ENCODE measurements around the gene SLC12A1. TPM values are rescaled to one million over a fixed set of nuclear protein-coding genes. Genes with fewer than 3 reads are reported as not detected.

SLC12A1 gene
- total RNA-seq, 1 experiment from 2014 or later = 0.15 TPM

DNA sequence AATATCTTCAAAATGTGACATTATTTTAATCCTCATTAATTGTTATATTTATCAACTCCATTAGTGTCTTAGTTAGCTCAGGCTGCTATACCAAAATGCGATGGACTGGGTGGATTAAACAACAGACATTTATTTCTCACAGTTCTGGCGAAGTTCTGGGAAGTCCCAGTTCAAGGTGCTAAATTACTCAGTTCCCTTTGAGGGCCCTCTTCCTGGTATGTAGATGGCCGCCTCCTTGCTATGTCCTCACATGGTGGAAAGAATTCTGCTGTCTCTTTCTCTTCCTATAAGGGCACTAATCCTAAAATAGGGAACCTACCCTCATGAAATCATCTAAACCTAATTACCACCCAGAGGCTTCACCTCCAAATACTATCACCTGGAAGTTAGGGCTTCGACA, 86.4 kb downstream of the SLC12A1 start:
- no peak overlapping the region for H3K27ac Mint-ChIP-seq
- CTCF ChIA-PET = interaction anchor here (0.6 to 1.0 kb wide), 2 partner anchors 8 to 45 kb away, joined by 3 to 4 read pairs; no protein-coding TSS in a partner anchor
- peak; percentile 53; the same call in 1 of the 2 replicates for ATAC-seq

DNA sequence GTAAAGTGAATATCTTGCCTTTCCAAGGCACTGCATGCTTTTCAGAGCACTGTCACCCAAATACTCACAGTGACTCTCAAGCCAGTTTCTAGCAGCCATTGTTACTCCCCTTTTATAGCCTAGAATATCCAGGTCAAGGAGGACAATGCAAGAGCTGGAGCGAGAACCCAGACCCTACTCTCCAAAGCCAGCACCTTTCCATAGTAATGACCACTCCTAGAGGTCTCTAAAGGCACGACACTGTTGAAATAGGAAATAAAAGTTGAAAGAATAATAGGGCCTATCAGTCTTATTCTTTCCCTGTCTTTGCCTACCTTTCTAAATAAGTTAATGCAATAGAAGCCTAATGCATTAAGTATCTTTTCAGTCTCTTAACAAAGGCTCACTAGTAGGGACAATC, 91.6 kb downstream of the SLC12A1 start:
- TF ChIP-seq IRF2 (CRISPR knock-in tag; IDR thresholded peaks at IDR 0.05; ENCODE audit: borderline replicate concordance, low read depth) = no peak
- TF ChIP-seq, protein P1, sequence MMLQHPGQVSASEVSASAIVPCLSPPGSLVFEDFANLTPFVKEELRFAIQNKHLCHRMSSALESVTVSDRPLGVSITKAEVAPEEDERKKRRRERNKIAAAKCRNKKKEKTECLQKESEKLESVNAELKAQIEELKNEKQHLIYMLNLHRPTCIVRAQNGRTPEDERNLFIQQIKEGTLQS (CRISPR knock-in tag; conservative IDR thresholded peaks at IDR 0.05) = no peak
- TF ChIP-seq ZNF121 (CRISPR knock-in tag; IDR thresholded peaks at IDR 0.05) = 0 out of 2 replicates have a peak, but pooled peaks have one; percentile 38
- TF ChIP-seq ESRRA (CRISPR knock-in tag; IDR thresholded peaks at IDR 0.05; ENCODE audit: borderline replicate concordance) = no peak
- Mint-ChIP-seq H3K4me1 (peaks cover 48% of the 10 kb centered on the region), H3K36me3 (no peaks in the 10 kb centered on the region), H3K27me3 (ENCODE audit: low read depth) (no peaks in the 10 kb centered on the region), H3K9me3 (peaks cover 4% of the 10 kb centered on the region), H3K4me3 (no peak overlapping the region), H3K27ac (0 out of 2 replicates have a peak overlapping the region, but pooled peaks have one; percentile 55)
- DNase-seq (ENCODE audit: low spot score) (no peak), ATAC-seq (peak; percentile 58)
- CTCF ChIA-PET = interaction anchor here (1.1 to 2.4 kb wide), 4 partner anchors 10 to 39 kb away, joined by 3 to 7 read pairs (median 6); partner anchors contain the start of gene DUT
- POLR2A ChIA-PET = no interaction called here

More for the DNA sequence above, 86.4 kb downstream of the SLC12A1 start:
- TF ChIP-seq, protein P2, sequence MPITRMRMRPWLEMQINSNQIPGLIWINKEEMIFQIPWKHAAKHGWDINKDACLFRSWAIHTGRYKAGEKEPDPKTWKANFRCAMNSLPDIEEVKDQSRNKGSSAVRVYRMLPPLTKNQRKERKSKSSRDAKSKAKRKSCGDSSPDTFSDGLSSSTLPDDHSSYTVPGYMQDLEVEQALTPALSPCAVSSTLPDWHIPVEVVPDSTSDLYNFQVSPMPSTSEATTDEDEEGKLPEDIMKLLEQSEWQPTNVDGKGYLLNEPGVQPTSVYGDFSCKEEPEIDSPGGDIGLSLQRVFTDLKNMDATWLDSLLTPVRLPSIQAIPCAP (CRISPR knock-in tag; IDR thresholded peaks at IDR 0.05) = no peak
- TF ChIP-seq JUN (CRISPR knock-in tag; IDR thresholded peaks at IDR 0.05) = no peak
- no peak for TF ChIP-seq ZNF416 (CRISPR knock-in tag; IDR thresholded peaks at IDR 0.05)
- TF ChIP-seq, protein P3, sequence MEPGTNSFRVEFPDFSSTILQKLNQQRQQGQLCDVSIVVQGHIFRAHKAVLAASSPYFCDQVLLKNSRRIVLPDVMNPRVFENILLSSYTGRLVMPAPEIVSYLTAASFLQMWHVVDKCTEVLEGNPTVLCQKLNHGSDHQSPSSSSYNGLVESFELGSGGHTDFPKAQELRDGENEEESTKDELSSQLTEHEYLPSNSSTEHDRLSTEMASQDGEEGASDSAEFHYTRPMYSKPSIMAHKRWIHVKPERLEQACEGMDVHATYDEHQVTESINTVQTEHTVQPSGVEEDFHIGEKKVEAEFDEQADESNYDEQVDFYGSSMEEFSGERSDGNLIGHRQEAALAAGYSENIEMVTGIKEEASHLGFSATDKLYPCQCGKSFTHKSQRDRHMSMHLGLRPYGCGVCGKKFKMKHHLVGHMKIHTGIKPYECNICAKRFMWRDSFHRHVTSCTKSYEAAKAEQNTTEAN (CRISPR knock-in tag; IDR thresholded peaks at IDR 0.05) = no peak
- TF ChIP-seq ZNF396 (CRISPR knock-in tag; IDR thresholded peaks at IDR 0.05; ENCODE audit: borderline replicate concordance) = no peak
- TF ChIP-seq, protein P4, sequence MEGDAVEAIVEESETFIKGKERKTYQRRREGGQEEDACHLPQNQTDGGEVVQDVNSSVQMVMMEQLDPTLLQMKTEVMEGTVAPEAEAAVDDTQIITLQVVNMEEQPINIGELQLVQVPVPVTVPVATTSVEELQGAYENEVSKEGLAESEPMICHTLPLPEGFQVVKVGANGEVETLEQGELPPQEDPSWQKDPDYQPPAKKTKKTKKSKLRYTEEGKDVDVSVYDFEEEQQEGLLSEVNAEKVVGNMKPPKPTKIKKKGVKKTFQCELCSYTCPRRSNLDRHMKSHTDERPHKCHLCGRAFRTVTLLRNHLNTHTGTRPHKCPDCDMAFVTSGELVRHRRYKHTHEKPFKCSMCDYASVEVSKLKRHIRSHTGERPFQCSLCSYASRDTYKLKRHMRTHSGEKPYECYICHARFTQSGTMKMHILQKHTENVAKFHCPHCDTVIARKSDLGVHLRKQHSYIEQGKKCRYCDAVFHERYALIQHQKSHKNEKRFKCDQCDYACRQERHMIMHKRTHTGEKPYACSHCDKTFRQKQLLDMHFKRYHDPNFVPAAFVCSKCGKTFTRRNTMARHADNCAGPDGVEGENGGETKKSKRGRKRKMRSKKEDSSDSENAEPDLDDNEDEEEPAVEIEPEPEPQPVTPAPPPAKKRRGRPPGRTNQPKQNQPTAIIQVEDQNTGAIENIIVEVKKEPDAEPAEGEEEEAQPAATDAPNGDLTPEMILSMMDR (IDR thresholded peaks at IDR 0.05) = no peak
- no peak for TF ChIP-seq KAT7 (CRISPR knock-in tag; IDR thresholded peaks at IDR 0.05; ENCODE audit: borderline replicate concordance)
- TF ChIP-seq, protein P5, sequence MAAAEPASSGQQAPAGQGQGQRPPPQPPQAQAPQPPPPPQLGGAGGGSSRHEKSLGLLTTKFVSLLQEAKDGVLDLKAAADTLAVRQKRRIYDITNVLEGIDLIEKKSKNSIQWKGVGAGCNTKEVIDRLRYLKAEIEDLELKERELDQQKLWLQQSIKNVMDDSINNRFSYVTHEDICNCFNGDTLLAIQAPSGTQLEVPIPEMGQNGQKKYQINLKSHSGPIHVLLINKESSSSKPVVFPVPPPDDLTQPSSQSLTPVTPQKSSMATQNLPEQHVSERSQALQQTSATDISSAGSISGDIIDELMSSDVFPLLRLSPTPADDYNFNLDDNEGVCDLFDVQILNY (CRISPR knock-in tag; IDR thresholded peaks at IDR 0.05) = no peak
- no peak for TF ChIP-seq SMAD4 (CRISPR knock-in tag; IDR thresholded peaks at IDR 0.05)
- no peak for TF ChIP-seq ZNF232 (CRISPR knock-in tag; IDR thresholded peaks at IDR 0.05)
- TF ChIP-seq NR2C2 (CRISPR knock-in tag; IDR thresholded peaks at IDR 0.05) = no peak
- DNase-seq (ENCODE audit: low spot score) = no peak
- H3K4me3 Mint-ChIP-seq = no peak overlapping the region
- peaks cover 39% of the 10 kb centered on the region for H3K4me1 Mint-ChIP-seq
- H3K36me3 Mint-ChIP-seq = no peaks in the 10 kb centered on the region
- H3K9me3 Mint-ChIP-seq = peaks cover 4% of the 10 kb centered on the region
- H3K27me3 Mint-ChIP-seq (ENCODE audit: low read depth) = no peaks in the 10 kb centered on the region
- POLR2A ChIA-PET = no interaction called here

DNA sequence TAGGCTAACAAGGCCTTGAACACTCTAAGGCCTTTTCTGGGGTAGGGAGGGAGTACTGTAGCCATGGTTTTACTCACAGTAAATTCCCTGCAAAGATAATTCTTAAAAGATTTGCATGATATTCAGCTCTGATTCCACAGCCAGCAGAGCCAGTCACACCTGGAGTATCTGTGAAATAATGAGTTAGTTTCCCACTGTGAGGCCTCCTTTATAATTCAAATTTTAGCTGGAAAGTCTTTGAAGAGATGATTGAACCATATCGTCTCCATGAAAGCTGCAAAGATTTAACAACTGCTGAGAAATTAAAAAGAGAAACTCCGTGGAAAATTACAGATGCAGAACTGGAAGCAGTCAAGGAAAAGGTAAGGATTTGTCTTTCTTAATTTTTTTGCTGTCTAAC, 92.8 kb downstream of the SLC12A1 start:
- ChIA-PET POLR2A (interaction anchor here (0.5 kb wide), 1 partner anchor 126 kb away, joined by 3 read pairs; no protein-coding TSS in a partner anchor), CTCF (interaction anchor here (0.7 to 2.5 kb wide), 4 partner anchors 14 to 120 kb away, joined by 3 to 15 read pairs (median 14); no protein-coding TSS in a partner anchor)
- DNase-seq (ENCODE audit: low spot score) (no peak), ATAC-seq (peak; percentile 45)
- Mint-ChIP-seq H3K27ac (peak overlapping the region; percentile 88), H3K4me3 (peak overlapping the region; percentile 46), H3K27me3 (ENCODE audit: low read depth) (no peaks in the 10 kb centered on the region), H3K9me3 (peaks cover 4% of the 10 kb centered on the region), H3K36me3 (no peaks in the 10 kb centered on the region), H3K4me1 (peaks cover 49% of the 10 kb centered on the region)
- TF ChIP-seq TEAD1 (CRISPR knock-in tag; IDR thresholded peaks at IDR 0.05) (peak; percentile 45; the same call in 1 of the 2 replicates), NFATC4 (CRISPR knock-in tag; IDR thresholded peaks at IDR 0.05) (no peak), ZBTB21 (CRISPR knock-in tag; IDR thresholded peaks at IDR 0.05; ENCODE audit: borderline replicate concordance) (no peak), GTF2I (CRISPR knock-in tag; conservative IDR thresholded peaks at IDR 0.05) (no peak), GRHL2 (CRISPR knock-in tag; IDR thresholded peaks at IDR 0.05; ENCODE audit: insufficient replicate concordance, severe bottlenecking) (no peak), ZNF317 (CRISPR knock-in tag; IDR thresholded peaks at IDR 0.05; ENCODE audit: borderline replicate concordance, low read depth) (no peak), ZNF121 (CRISPR knock-in tag; IDR thresholded peaks at IDR 0.05) (no peak)
- TF ChIP-seq, protein P1 (CRISPR knock-in tag; conservative IDR thresholded peaks at IDR 0.05) = no peak
- TF ChIP-seq, protein P6, sequence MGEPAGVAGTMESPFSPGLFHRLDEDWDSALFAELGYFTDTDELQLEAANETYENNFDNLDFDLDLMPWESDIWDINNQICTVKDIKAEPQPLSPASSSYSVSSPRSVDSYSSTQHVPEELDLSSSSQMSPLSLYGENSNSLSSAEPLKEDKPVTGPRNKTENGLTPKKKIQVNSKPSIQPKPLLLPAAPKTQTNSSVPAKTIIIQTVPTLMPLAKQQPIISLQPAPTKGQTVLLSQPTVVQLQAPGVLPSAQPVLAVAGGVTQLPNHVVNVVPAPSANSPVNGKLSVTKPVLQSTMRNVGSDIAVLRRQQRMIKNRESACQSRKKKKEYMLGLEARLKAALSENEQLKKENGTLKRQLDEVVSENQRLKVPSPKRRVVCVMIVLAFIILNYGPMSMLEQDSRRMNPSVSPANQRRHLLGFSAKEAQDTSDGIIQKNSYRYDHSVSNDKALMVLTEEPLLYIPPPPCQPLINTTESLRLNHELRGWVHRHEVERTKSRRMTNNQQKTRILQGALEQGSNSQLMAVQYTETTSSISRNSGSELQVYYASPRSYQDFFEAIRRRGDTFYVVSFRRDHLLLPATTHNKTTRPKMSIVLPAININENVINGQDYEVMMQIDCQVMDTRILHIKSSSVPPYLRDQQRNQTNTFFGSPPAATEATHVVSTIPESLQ (CRISPR knock-in tag; IDR thresholded peaks at IDR 0.05) = no peak

All from WTC11 (cell line).